ENCODE results near the gene PCNT. TPM values are rescaled to one million over a fixed set of nuclear protein-coding genes. Genes with fewer than 3 reads are reported as not detected.

The PCNT gene
- total RNA-seq, 1 donor, result 21.6 TPM

GRCh38 chr21:46347203-46347550 lies 23.2 kb downstream of the PCNT start:
- TF ChIP-seq CTCF (IDR thresholded peaks at IDR 0.05; ENCODE audit: insufficient read depth, low read depth, low read length), result no peak
- no peak for DNase-seq (ENCODE audit: low read depth)
- H3K4me3 ChIP-seq (ENCODE audit: low read depth, low read length), result no peak overlapping the region

GRCh38 chr21:46347791-46348381 lies 23.9 kb downstream of the PCNT start:
- H3K4me3 ChIP-seq (ENCODE audit: low read depth, low read length), result no peak overlapping the region
- no peak for DNase-seq (ENCODE audit: low read depth)

GRCh38 chr21:46349134-46349760 lies 25.3 kb downstream of the PCNT start:
- DNase-seq (ENCODE audit: low read depth), result no peak
- H3K4me3 ChIP-seq (ENCODE audit: low read depth, low read length), result no peak overlapping the region
- TF ChIP-seq CTCF (IDR thresholded peaks at IDR 0.05; ENCODE audit: insufficient read depth, low read depth, low read length), result no peak

More at GRCh38 chr21:46347791-46348381, 23.9 kb downstream of the PCNT start:
- no peak for TF ChIP-seq CTCF (IDR thresholded peaks at IDR 0.05; ENCODE audit: insufficient read depth, low read depth, low read length)

GRCh38 chr21:46350571-46350970 lies 26.6 kb downstream of the PCNT start:
- DNase-seq (ENCODE audit: low read depth), result no peak
- TF ChIP-seq CTCF (IDR thresholded peaks at IDR 0.05; ENCODE audit: insufficient read depth, low read depth, low read length), result no peak
- no peak overlapping the region for H3K4me3 ChIP-seq (ENCODE audit: low read depth, low read length)

- TF ChIP-seq CTCF (IDR thresholded peaks at IDR 0.05; ENCODE audit: insufficient read depth, low read depth, low read length), result no peak
- DNase-seq (ENCODE audit: low read depth), result no peak
- H3K4me3 ChIP-seq (ENCODE audit: low read depth, low read length), result no peak overlapping the region
These were observed 27.0 kb downstream of the PCNT start for GRCh38 chr21:46350981-46351380.

- DNase-seq (ENCODE audit: low read depth), result no peak
- no peak for TF ChIP-seq CTCF (IDR thresholded peaks at IDR 0.05; ENCODE audit: insufficient read depth, low read depth, low read length)
- H3K4me3 ChIP-seq (ENCODE audit: low read depth, low read length), result no peak overlapping the region
These were observed 27.7 kb downstream of the PCNT start for GRCh38 chr21:46351476-46352163.
